KOPT-K1 (cell line): Measurements from ENCODE around the gene MRPL12.
A peak's percentile ranks its signal among the peaks of the same experiment; 100 is the strongest.
"Not testable (repeated sequence)": the region's sequence is repeated elsewhere in the genome, so short reads cannot be mapped to it uniquely, and the experiment has no call there.

ENCODE experiments used
- H3K27ac ChIP-seq: fragments of 200-600 bp; sonication (generic); 2 replicates; pipeline ENCODE4 v1.5.1; 2016; ENCODE audit warnings: antibody characterized with exemption, mild to moderate bottlenecking, low read depth, low read length; ENCODE audit not compliant: poor library complexity, severe bottlenecking
- H3K36me3 ChIP-seq: fragments of 200-600 bp; sonication (generic); 2 replicates; pipeline ENCODE4 v1.5.1; 2017; ENCODE audit warnings: antibody characterized with exemption, mild to moderate bottlenecking, low read length, moderate library complexity; ENCODE audit not compliant: insufficient read depth
- H3K9me3 ChIP-seq: fragments of 200-600 bp; sonication (generic); 2 replicates; pipeline ENCODE4 v1.5.1; 2017; ENCODE audit warnings: antibody characterized with exemption, low read length, mild to moderate bottlenecking; ENCODE audit not compliant: insufficient read depth, poor library complexity, severe bottlenecking

The MRPL12 gene

GRCh38 chr17:81672954-81673353 lies 30.2 kb upstream of the MRPL12 start:
- H3K9me3 ChIP-seq = no peaks in the 10 kb centered on the region
- H3K27ac ChIP-seq = no peak overlapping the region
- peaks cover 84% of the 10 kb centered on the region for H3K36me3 ChIP-seq

- Histone ChIP-seq H3K36me3 (peaks cover 77% of the 10 kb centered on the region), H3K9me3 (no peaks in the 10 kb centered on the region), H3K27ac (no peak overlapping the region)
Observed at GRCh38 chr17:81673561-81674258, 29.5 kb upstream of the MRPL12 start.

GRCh38 chr17:81675515-81676221 lies 27.5 kb upstream of the MRPL12 start:
- not testable (repeated sequence) for H3K9me3 ChIP-seq, H3K27ac ChIP-seq
- peaks cover 70% of the 10 kb centered on the region for H3K36me3 ChIP-seq

- Histone ChIP-seq H3K27ac (no peak overlapping the region), H3K36me3 (peaks cover 69% of the 10 kb centered on the region), H3K9me3 (no peaks in the 10 kb centered on the region)
Observed at GRCh38 chr17:81676906-81677305, 26.3 kb upstream of the MRPL12 start.

GRCh38 chr17:81680150-81680549 lies 23.0 kb upstream of the MRPL12 start:
- Histone ChIP-seq H3K27ac (no peak overlapping the region), H3K36me3 (peaks cover 39% of the 10 kb centered on the region), H3K9me3 (no peaks in the 10 kb centered on the region)

GRCh38 chr17:81681672-81682071 lies 21.5 kb upstream of the MRPL12 start:
- Histone ChIP-seq H3K36me3 (peaks cover 46% of the 10 kb centered on the region), H3K27ac (no peak overlapping the region), H3K9me3 (no peaks in the 10 kb centered on the region)

GRCh38 chr17:81682565-81683207 lies 20.5 kb upstream of the MRPL12 start:
- Histone ChIP-seq H3K36me3 (peaks cover 52% of the 10 kb centered on the region), H3K27ac (peak overlapping the region; percentile 79), H3K9me3 (no peaks in the 10 kb centered on the region)

GRCh38 chr17:81683208-81683583 lies 20.0 kb upstream of the MRPL12 start:
- Histone ChIP-seq H3K36me3 (peaks cover 57% of the 10 kb centered on the region), H3K9me3 (no peaks in the 10 kb centered on the region), H3K27ac (peak overlapping the region; percentile 79)

GRCh38 chr17:81683584-81684441 lies 19.4 kb upstream of the MRPL12 start, which contains the start of the genes ARL16 and HGS:
Gene ARL16, minus strand, starts transcription at chr17:81683797. Its CDS starts 44 bp downstream, at chr17:81683753.
Gene HGS, plus strand, starts transcription at chr17:81684011. Its CDS starts 56 bp downstream, at chr17:81684067.
- Histone ChIP-seq H3K9me3 (no peaks in the 10 kb centered on the region), H3K27ac (peak within 1 kb of the TSS; percentile 79), H3K36me3 (peaks cover 64% of the 10 kb centered on the region)

GRCh38 chr17:81684442-81684911 lies 18.7 kb upstream of the MRPL12 start:
- Histone ChIP-seq H3K9me3 (no peaks in the 10 kb centered on the region), H3K27ac (peak overlapping the region; percentile 79), H3K36me3 (peaks cover 66% of the 10 kb centered on the region)

- Histone ChIP-seq H3K9me3 (no peaks in the 10 kb centered on the region), H3K27ac (peak overlapping the region; percentile 79), H3K36me3 (peaks cover 67% of the 10 kb centered on the region)
Observed at GRCh38 chr17:81685108-81685507, 18.1 kb upstream of the MRPL12 start.

- H3K9me3 ChIP-seq = no peaks in the 10 kb centered on the region
- H3K36me3 ChIP-seq = peaks cover 70% of the 10 kb centered on the region
- H3K27ac ChIP-seq = no peak overlapping the region
Observed at GRCh38 chr17:81686614-81687013, 16.6 kb upstream of the MRPL12 start.

- no peak overlapping the region for H3K27ac ChIP-seq
- H3K36me3 ChIP-seq = peaks cover 79% of the 10 kb centered on the region
- H3K9me3 ChIP-seq = no peaks in the 10 kb centered on the region
Observed at GRCh38 chr17:81687770-81688541, 15.2 kb upstream of the MRPL12 start.

GRCh38 chr17:81688616-81689015 lies 14.6 kb upstream of the MRPL12 start:
- Histone ChIP-seq H3K36me3 (peaks cover 86% of the 10 kb centered on the region), H3K9me3 (no peaks in the 10 kb centered on the region), H3K27ac (no peak overlapping the region)
